Activated naive CD8-positive, alpha-beta T cell treated with anti-CD3 and anti-CD28 coated beads, Interleukin-2, amount 50 U/mL, for 24 hours (primary cell): ENCODE measurements around the gene CACNA1S.

Experiments used
- ATAC-seq: fragments of 150-1000 bp; cut with Tn5 transposase; one replicate; pipeline ENCODE4 v1.10.0; 2021
- DNase-seq: peaks from one replicate; pipeline ENCODE4 v3.0.0; 2021
- H3K27ac Mint-ChIP-seq: one replicate; pipeline ENCODE4 v1.8.0; 2021; ENCODE audit warnings: mild to moderate bottlenecking, mixed read lengths
- H3K27me3 Mint-ChIP-seq: one replicate; pipeline ENCODE4 v1.8.0; 2021; ENCODE audit warnings: mixed read lengths
- H3K36me3 Mint-ChIP-seq: one replicate; pipeline ENCODE4 v1.8.0; 2021; ENCODE audit warnings: low read depth, mixed read lengths
- H3K4me1 Mint-ChIP-seq: one replicate; pipeline ENCODE4 v1.8.0; 2021; ENCODE audit warnings: mixed read lengths
- H3K4me3 Mint-ChIP-seq: one replicate; pipeline ENCODE4 v1.8.0; 2021; ENCODE audit warnings: mild to moderate bottlenecking, moderate library complexity, mixed read lengths
- H3K9me3 Mint-ChIP-seq: one replicate; pipeline ENCODE4 v1.8.0; 2021; ENCODE audit warnings: mixed read lengths

Gene CACNA1S

GRCh38 chr1:201143726-201144635, 31.8 kb upstream of the CACNA1S start:
- DNase-seq: no peak
- H3K4me1 Mint-ChIP-seq: no peaks in the 10 kb centered on the region
- ATAC-seq: no peak
- no peaks in the 10 kb centered on the region for H3K9me3 Mint-ChIP-seq
- H3K4me3 Mint-ChIP-seq: no peak overlapping the region
- peaks cover 7% of the 10 kb centered on the region for H3K36me3 Mint-ChIP-seq
- no peaks in the 10 kb centered on the region for H3K27me3 Mint-ChIP-seq
- H3K27ac Mint-ChIP-seq: no peak overlapping the region

DNA sequence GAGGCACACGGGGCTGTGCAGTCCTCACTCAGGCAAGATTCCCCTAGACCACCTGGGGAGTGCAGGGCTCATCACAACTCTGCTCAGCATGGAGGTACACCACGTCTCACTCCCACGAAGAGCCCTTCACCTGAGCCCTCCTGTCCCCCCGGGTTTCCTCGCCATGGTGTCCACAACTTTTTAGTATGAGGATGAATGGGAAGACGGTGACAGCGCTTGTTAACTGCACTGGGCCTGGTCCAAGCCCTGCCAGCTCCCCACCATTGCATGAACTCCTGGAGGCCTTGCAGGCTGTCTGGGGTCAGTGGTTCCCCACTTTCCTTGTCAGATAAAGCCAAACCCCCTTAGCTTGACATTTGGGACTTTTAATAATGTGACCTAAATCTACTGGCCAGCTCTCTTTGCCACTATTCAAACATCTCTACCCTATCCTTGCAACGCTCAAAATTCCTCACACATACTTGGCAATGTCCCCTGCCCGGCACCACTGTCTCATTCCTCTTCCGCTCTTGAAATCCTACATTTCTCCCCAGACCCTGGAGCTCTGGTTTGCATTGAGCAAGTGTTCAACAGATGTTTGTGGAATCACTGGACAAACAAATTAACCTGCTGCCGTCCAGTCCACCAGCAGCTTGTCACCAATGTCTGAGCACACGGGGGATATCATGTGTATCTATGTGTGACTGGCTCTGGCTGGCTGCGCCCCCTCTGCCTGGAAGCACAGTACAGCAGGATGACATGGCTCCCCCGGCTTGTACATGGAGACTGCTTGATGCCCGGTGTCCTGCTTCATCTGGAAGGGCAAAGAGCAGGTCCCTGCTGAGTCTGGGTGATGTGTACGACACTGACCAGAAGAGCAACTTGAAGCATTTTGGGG, 30.9 kb upstream of the CACNA1S start:
- ATAC-seq (no peak), DNase-seq (no peak)
- Mint-ChIP-seq H3K4me3 (no peak overlapping the region), H3K27ac (no peak overlapping the region), H3K9me3 (no peaks in the 10 kb centered on the region), H3K4me1 (no peaks in the 10 kb centered on the region), H3K27me3 (no peaks in the 10 kb centered on the region), H3K36me3 (peaks cover 7% of the 10 kb centered on the region)

- ATAC-seq (no peak), DNase-seq (no peak)
- peaks cover 7% of the 10 kb centered on the region for H3K36me3 Mint-ChIP-seq
- H3K4me1 Mint-ChIP-seq: no peaks in the 10 kb centered on the region
- H3K27ac Mint-ChIP-seq: no peak overlapping the region
- no peak overlapping the region for H3K4me3 Mint-ChIP-seq
- H3K9me3 Mint-ChIP-seq: no peaks in the 10 kb centered on the region
- no peaks in the 10 kb centered on the region for H3K27me3 Mint-ChIP-seq
These were observed 30.0 kb upstream of the CACNA1S start for GRCh38 chr1:201142011-201142848.

- H3K9me3 Mint-ChIP-seq: no peaks in the 10 kb centered on the region
These were observed 29.2 kb upstream of the CACNA1S start for GRCh38 chr1:201141418-201141817.

DNA sequence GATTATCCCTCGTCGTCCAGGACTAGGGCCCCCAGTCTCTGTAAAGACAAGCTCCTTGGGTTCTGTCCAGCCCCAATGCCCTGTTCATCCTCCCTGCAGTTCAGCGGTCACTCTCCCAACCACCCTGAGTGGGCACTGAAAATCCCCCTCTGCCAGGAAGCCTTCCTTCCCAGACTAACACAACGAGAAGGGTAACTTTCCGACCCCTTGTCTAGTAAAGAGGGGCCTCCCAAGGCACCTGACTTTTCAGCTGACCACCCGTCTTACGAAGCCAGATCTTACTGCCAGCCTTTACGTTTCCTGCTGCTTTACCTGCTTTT, 28.7 kb upstream of the CACNA1S start:
- H3K36me3 Mint-ChIP-seq: peaks cover 5% of the 10 kb centered on the region
- ATAC-seq (no peak), DNase-seq (no peak)
- no peak overlapping the region for H3K4me3 Mint-ChIP-seq
- H3K4me1 Mint-ChIP-seq: no peaks in the 10 kb centered on the region
- no peaks in the 10 kb centered on the region for H3K27me3 Mint-ChIP-seq
- no peaks in the 10 kb centered on the region for H3K9me3 Mint-ChIP-seq
- no peak overlapping the region for H3K27ac Mint-ChIP-seq

More at GRCh38 chr1:201141418-201141817, 29.2 kb upstream of the CACNA1S start:
- ATAC-seq (no peak), DNase-seq (no peak)
- Mint-ChIP-seq H3K4me1 (no peaks in the 10 kb centered on the region), H3K27ac (no peak overlapping the region), H3K4me3 (no peak overlapping the region), H3K36me3 (peaks cover 5% of the 10 kb centered on the region), H3K27me3 (no peaks in the 10 kb centered on the region)

GRCh38 chr1:201140235-201140940, 28.2 kb upstream of the CACNA1S start:
- ATAC-seq (no peak), DNase-seq (no peak)
- Mint-ChIP-seq H3K4me3 (no peak overlapping the region), H3K27me3 (no peaks in the 10 kb centered on the region), H3K36me3 (peaks cover 5% of the 10 kb centered on the region), H3K27ac (no peak overlapping the region), H3K9me3 (no peaks in the 10 kb centered on the region), H3K4me1 (no peaks in the 10 kb centered on the region)

- H3K9me3 Mint-ChIP-seq: no peaks in the 10 kb centered on the region
- H3K36me3 Mint-ChIP-seq: peaks cover 5% of the 10 kb centered on the region
- H3K27me3 Mint-ChIP-seq: no peaks in the 10 kb centered on the region
- H3K4me1 Mint-ChIP-seq: no peaks in the 10 kb centered on the region
- no peak overlapping the region for H3K4me3 Mint-ChIP-seq
- no peak overlapping the region for H3K27ac Mint-ChIP-seq
- ATAC-seq (no peak), DNase-seq (no peak)
These were observed 27.5 kb upstream of the CACNA1S start for GRCh38 chr1:201139756-201140155.

GRCh38 chr1:201139306-201139705, 27.1 kb upstream of the CACNA1S start:
- Mint-ChIP-seq H3K27ac (no peak overlapping the region), H3K27me3 (no peaks in the 10 kb centered on the region), H3K4me1 (no peaks in the 10 kb centered on the region), H3K4me3 (no peak overlapping the region), H3K9me3 (no peaks in the 10 kb centered on the region), H3K36me3 (peaks cover 5% of the 10 kb centered on the region)
- ATAC-seq (no peak), DNase-seq (no peak)

GRCh38 chr1:201138311-201138840, 26.1 kb upstream of the CACNA1S start:
- H3K4me3 Mint-ChIP-seq: no peak overlapping the region
- ATAC-seq (no peak), DNase-seq (no peak)
- H3K27me3 Mint-ChIP-seq: no peaks in the 10 kb centered on the region
- H3K4me1 Mint-ChIP-seq: no peaks in the 10 kb centered on the region
- peaks cover 5% of the 10 kb centered on the region for H3K36me3 Mint-ChIP-seq
- H3K9me3 Mint-ChIP-seq: no peaks in the 10 kb centered on the region
- no peak overlapping the region for H3K27ac Mint-ChIP-seq

GRCh38 chr1:201137579-201138310, 25.5 kb upstream of the CACNA1S start:
- peaks cover 2% of the 10 kb centered on the region for H3K36me3 Mint-ChIP-seq

DNA sequence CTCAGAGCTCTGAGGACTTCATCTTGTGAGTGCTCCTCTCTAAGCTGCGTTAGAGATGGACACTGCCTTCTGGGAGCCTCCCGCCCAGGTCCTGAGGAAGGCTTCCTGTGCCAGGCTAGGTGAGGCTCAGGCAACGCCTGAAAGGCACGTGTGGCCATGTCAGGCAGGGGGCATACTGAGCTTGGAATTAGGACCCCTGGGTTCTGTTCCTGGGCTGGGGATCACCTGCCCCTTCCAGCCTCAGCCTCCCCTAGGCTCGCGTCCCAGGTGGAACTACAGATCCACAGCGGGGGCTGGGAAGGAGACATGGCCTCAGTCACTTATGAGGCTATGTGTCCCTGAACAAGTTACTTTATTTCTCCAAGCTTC, 24.8 kb upstream of the CACNA1S start:
- H3K4me3 Mint-ChIP-seq: no peak overlapping the region
- H3K9me3 Mint-ChIP-seq: no peaks in the 10 kb centered on the region
- no peak for ATAC-seq
- DNase-seq: no peak
- peaks cover 2% of the 10 kb centered on the region for H3K36me3 Mint-ChIP-seq
- H3K4me1 Mint-ChIP-seq: no peaks in the 10 kb centered on the region
- no peak overlapping the region for H3K27ac Mint-ChIP-seq
- no peaks in the 10 kb centered on the region for H3K27me3 Mint-ChIP-seq

More at GRCh38 chr1:201137579-201138310, 25.5 kb upstream of the CACNA1S start:
- H3K27me3 Mint-ChIP-seq: no peaks in the 10 kb centered on the region
- no peak overlapping the region for H3K4me3 Mint-ChIP-seq
- H3K9me3 Mint-ChIP-seq: no peaks in the 10 kb centered on the region
- H3K4me1 Mint-ChIP-seq: no peaks in the 10 kb centered on the region
- no peak for DNase-seq
- no peak overlapping the region for H3K27ac Mint-ChIP-seq
- ATAC-seq: no peak

DNA sequence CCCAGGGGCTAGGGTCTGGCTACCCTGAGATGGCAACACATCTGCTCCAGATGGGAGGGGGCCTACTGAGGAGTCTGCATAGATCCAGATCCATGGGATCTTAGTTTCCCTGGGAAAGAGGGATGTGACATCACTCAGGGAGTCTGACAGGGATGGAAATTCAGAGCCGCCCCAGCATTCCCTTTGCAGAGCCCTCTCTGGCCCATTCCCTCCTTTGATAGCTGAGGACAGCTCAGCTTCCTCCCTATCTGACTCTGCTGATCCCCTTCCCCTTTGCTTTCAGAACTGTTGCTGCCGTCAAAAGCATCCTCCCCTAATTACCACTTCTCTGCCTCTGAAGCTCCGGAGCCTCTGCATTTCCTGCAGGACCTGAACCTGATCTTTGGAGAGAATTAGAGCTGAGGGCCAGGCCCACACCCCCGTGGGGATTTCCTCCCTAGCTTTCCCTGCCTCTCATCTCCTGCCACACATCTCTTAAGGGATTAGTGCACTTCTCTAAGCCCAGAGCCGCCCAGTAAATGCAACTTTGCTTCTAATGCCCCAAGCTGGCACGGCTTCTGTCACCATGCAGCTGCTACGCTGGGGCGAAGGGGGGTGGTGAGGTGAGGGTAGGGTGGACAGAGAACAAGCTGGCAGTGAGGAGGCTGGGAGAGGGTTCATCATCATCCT, 24.3 kb upstream of the CACNA1S start:
- ATAC-seq (no peak), DNase-seq (no peak)
- Mint-ChIP-seq H3K4me3 (no peak overlapping the region), H3K27ac (no peak overlapping the region), H3K9me3 (no peaks in the 10 kb centered on the region), H3K4me1 (no peaks in the 10 kb centered on the region), H3K27me3 (no peaks in the 10 kb centered on the region), H3K36me3 (peaks cover 2% of the 10 kb centered on the region)

DNA sequence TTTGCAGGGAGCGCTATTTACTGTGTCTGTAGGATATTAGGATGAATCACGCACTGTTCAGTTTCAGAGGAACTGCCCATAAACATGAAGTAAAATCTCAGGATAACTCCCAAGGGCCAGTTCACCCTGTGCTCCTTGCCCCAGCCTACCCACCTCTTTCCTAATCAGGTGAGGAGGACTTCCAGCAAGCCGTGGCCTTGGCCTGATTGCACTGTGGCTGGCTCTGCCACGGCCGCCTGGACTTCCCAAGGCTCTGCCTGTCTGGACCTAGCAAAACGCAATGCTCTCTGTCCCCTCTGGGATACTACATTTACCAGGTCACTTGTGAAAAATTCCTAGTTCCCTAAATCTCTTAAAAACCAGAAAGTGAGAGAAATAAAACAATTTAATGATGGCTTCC, 22.2 kb upstream of the CACNA1S start:
- Mint-ChIP-seq H3K9me3 (no peaks in the 10 kb centered on the region), H3K27ac (no peak overlapping the region)

More for the DNA sequence above, 22.2 kb upstream of the CACNA1S start:
- no peak overlapping the region for H3K4me3 Mint-ChIP-seq
- no peak for ATAC-seq
- peaks cover 2% of the 10 kb centered on the region for H3K36me3 Mint-ChIP-seq
- no peaks in the 10 kb centered on the region for H3K27me3 Mint-ChIP-seq
- no peak for DNase-seq
- no peaks in the 10 kb centered on the region for H3K4me1 Mint-ChIP-seq
